HG02884 (cell line): Measurements from ENCODE around the gene LRP8.

ENCODE experiments used
- ATAC-seq: cut with Tn5 transposase; IDR thresholded peaks from one replicate; pipeline ENCODE4 v1.9.1; 2021; ENCODE audit warnings: mild to moderate bottlenecking, moderate library complexity; ENCODE audit not compliant: unreplicated experiment

The LRP8 gene

DNA sequence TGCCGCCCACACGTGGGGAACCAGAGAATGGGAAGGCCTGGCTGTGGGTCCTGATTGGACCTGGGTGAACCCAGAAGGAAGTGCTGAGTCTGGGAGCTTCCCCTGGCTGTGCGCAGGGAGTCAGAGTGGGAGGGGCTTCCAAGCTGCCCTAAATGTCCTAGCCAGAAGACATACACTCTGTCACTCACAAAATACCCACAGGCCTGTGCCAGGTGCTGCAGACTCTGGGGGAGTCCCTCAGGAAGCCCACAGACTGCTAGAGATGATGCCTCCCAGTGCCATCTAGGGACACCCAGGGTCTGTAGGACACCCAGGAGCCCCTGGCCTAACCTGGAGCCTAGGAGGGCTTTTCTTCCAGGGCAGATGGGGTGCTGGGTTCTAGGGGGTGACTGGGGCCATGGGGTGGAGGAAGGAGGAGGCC lies 33.7 kb upstream of the LRP8 start:
- no peak for ATAC-seq

DNA sequence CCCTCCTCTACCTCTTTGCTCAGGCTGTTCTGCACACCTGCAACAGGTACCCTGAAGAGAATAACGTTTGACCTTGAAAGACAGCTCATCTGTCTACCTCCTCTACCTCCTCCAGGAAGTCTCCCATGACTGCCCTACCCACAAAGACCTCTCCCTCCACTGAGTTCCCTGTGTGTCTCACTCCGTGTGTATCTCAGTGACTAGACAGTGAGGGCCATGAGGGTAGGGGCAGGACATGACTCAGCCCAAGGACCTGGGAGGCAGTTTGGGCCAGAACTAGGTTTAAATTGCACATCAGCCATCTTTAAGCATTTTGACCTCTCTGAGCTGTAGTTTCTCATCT lies 32.0 kb upstream of the LRP8 start:
- no peak for ATAC-seq

DNA sequence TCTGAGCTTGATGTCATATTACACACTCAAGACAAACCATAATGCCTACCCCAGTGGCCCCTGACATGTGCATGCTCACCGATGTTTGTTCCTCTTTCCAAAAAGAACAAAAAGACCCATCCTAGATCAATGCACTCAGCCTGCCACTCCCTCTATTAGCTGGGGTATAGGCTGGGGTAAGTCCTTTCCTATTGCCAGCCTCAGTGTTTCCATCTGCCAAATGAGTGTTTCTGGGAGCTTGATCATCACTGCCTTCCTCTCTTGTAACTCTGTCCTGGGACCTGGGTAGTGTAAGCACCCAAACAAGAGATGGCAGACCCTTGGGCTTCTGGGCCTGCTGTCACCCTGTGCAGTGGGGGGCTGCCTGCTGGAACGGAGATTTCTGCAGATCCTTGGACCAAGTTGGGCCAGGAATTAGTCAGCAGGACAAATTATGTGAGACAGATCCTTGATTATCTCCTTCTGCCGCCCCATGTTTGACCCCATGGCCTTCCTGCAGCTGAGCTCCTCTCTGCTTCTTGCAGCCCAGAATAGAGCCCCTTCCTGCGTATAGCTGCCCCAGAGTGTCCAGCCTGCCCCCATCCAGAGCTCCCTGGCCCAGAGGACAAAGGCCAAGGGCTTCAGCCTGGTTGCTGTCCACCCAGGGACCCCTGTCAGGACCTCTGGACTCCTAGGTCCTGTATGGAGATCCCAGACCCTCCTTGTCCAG lies 31.5 kb upstream of the LRP8 start:
- ATAC-seq = no peak

DNA sequence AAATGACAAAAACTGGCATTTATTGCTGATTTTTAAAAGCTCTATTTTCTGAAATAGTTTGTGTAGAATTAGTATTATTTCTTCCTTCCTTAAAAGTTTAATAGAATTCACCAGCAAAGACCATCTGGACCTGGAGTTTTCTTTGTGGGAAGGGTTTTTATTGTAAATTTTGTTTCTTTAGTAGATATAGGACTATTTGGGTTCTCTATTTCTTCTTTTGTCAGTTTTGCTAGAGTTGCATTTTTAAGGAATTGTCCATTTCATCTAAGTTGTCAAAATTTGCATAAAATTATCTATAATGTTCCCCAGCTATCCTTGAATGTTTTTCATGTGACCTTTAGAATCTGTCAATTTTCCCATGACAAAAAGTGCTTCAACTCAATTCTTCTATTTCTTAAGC lies 28.8 kb upstream of the LRP8 start:
- no peak for ATAC-seq

DNA sequence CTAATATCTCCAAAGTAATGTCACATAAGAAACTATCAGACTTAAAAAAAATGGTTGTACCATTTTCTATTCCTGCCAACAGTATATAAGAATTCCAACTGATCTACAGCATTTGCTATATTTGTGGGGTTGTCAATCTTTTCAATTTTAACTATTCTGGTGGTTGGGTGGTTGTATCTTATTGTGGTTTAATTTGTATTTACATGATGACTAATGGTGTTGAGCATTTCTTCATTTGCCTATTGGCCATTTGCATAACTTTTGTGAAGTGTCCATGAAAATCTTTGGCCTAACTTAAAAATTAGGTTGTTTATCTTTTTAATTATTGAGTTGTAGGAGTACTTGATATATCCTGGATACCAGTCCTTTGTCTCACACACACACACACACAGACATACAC lies 26.2 kb upstream of the LRP8 start:
- no peak for ATAC-seq

DNA sequence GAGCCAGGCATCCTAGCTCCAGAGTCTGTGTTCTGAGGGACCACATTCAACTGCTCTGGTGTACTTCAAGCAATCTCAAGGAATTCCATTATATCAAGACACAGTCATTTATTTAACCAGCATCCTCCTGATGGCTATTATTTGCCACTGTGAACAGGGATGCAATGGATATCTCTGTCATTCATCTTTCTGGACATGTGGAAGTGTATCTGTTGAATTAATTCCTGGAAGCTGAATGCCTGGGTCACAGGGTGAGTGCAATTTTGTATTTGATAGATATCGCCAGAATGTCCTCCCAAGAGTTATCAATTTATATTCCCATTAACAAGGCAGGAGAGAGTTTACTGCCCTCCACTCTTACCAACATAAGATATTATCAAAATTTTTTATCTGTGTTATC lies 24.7 kb upstream of the LRP8 start:
- no peak for ATAC-seq

DNA sequence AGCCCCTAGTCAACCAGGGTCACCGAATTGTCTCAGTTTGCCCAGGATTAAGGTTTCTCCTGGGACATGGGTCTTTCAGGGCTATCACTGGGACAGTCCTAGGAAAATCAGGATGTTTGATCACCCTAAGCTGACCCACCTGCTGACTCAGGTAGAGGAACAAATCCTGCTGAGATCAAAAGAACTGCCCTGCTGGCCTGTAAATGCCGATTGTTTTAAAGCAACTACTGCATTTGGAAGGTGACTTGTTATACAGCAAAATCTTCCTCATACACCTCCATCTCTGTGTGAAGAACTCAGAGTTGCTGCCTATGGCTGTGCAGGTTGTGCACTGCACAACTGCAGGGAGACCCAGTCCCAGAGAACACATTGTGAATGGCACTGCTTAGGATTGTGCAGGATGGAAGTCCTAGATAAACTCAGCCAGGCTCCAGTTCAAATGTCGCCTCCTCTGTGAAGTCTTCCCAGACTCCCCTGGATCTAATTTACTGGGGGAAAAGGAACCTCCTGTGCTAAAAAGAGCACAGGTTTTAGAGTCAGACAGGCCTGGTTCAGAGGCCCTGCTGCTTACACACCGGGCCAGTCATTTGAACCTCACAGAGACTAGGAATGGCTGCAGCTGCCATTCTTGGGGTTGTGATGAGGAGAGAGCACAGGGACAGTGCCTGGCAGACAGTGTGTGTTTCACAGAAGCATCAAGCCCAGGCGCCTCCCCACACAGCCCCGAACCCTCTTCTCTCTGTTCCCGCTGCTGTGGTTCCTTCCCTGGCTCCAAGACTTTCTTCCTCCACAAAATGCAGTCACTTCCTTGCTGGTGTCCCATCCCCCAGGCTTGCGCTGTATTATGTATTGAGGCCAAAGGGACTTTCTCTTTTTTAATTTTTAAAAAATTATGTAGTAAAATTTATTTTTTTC lies 23.2 kb upstream of the LRP8 start:
- no peak for ATAC-seq

DNA sequence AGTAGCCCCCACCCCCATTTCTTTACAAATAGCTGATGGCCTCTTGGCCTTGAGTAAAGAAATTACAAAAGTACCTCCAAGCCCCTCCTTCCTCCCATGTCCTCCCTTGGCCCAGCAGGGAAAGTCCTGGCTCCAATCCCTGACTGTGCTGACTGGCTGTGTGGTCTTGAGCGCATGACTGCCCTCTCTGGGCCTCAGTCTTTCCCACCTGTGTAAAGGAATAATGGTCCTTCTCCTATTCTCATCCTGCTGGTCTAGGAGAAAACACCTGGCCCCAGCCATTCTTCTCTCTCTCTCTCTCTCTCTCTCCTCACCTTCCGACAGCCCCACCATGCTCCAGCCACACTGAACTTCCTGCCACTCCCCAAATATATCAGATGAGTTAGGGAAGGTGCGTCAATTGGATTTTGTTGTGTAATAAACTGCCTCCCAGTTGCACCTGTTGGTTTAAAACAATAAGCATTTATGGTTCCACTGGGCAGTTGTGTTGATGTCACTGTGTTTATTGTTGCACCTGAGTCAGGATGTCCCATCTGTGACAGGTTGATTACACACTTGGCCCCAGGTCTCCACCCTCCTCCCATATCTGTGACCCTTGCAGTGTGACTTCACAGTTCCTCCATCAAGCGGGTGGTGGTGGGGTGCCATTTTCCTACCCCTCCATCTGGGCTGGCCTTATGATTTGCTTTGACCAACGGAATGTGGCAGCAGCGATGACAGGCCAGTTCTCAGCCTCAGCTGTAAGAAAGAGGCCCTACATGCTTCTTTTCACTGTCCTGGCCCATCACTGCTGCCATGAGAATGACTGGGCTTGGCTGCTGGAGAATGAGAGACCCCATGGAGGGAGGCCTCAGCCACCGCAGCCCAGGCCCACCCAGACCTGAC lies 22.3 kb upstream of the LRP8 start:
- ATAC-seq = no peak

DNA sequence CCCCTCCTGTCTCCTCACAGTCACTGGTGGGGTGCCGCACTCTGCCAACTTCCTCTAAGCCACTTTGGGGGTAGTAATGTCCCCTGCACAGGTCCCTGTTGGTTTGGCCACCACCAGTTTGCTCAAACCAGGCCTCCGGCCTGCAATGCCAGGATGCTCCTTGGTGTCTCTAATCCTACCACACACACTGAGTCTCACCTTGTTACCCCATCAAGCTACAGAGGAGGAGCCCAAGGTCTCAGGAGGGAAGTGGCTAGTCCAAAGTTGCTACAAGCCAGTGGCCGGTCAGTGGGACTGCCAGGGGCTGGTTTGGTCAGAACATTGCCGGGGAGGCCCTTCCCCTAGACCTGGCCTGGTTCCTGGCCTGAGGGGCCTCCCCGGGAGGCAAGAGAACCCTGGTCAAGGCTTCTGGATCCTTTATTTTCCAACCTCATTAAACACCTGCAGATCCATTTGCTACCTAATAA lies 21.5 kb upstream of the LRP8 start:
- no peak for ATAC-seq

DNA sequence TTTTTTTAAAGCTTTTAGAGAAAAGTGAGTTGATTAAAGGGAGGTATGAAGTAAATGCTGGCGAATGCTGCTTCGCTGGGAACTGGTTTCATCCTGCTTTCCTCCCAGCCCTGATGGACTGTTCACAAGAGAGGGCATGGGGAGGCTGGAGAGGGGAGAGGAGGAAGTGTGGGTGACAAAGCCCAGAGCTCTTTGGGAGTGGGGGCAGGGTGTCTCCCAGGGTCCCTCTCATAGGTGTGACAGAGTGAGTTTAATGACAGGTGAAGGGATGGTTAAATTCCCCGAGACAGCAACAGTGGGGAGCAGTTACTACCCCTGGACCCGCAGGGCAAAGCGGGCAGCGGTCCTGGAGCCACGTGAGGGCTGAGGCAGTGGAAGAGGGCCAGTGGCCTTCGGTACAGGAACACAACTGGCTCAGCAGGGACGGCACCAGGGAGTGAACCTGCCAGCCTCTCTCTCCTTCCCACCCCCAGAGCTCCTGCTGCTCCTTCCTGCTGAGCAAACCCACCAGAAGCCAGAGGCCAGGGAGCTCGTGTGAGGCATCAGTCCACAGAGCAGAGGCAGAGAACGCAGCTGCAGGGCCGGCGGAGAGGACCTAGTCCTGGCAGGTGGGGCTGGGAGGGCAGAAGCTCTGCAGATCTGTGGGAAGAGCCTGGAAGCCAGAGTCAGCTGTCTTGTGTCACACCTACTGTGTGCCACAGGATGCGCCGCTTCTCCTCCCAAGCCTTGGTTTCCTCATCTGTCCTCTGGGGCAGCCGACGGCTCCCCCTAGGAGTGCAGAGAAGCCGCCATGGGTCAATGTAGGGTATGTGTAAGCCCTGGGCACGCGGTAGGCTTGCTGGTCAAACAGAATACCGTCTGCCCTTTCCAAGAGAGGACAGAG lies 20.9 kb upstream of the LRP8 start:
- no peak for ATAC-seq

DNA sequence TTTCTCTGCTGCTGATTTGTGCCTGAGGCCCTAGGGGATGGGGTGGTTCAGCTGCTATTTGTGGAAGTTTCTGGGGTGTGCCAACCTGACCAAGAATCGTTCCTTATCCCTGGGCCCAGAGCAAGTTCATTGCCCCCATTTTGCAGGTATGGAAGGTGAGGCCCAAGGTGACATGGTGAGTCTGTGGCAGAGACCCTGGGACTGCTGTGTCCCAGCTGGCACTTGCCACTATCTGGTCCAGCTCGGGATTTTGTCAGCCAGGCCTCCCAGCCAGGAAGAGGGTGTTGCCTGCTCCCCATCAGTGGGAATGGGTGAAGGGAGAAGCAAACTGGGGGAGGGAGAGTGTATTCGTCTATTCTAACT lies 18.9 kb upstream of the LRP8 start:
- no peak for ATAC-seq

DNA sequence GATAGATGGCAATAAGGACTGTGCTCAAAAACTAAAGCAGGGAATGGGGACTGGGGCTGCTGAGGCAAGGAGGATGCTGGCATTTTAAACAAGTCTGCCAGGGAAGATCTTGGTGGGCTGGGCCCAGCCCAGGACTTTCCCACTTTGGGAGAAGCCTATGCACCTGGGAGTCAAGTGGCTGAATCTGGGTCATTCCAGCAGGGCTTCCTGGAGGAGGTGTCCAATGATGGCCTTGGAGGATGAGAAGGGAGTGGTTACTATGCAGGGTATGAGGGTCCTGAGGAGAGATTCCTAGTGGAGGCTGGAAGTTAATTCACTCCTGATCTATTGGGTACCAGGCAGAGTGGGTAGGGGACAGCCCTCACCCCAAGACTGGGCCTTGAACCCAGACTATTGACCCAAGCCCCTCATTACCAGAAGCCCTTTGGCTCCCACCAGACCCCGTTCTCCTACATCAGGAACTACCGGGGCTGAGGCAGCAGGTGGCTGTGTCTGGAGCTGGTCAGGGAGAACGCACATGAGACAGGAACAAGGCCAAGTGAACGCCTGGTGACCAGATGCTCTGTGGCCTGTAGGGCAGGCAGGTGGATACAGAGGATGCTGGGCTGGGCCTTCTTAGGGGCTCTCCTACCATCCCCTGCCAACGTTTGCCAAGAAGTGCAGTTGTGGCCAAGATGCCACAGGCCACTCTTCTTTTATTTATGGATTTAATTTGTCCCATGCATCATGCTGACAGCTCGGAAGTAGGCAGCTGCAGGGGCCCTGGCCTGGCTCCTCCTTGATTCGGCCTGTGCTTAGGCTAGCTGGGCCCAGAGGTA lies 18.3 kb upstream of the LRP8 start:
- ATAC-seq = no peak

DNA sequence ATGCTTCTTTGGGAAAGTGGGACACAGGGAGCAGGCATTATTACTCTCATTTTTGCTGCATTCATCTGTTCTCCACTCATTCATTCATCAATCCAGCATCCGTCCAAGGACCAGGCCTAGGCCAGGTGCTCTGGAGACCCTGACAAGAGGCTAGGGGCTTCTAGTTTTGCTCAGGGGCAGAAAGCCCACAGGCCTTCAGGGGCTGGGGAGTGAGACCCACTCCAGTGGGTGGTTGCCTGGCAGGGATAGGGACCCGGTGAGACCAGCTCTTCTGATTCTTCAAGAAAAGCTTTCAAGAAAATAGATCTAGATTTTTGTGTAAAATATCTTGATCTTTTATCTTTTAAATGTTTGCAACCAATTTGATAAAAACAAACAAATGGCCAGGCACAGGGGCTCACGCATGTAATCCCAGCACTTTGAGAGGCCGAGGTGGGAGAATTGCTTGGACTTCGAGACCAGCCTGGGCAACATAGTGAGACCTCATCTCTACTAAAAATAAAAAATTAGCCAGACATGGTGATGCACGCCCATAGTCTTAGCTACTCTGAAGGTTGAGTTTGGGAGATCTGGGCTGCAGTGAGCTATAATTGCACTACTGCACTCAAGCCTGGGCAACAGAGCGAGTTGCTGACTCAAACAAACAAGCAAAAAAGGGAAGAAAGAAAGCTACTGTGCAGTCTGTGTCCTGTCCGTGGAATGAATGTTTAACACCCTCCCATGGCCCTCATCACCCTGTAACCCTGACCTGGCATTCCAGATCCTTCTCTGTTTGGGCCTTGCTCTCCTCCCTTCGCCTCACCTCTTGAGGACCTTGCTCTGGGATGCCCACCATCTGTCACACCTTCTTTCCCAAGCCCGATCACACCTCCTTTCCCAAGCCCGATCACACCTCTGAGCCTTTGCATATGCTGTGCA lies 17.3 kb upstream of the LRP8 start:
- peak; percentile 95 for ATAC-seq

DNA sequence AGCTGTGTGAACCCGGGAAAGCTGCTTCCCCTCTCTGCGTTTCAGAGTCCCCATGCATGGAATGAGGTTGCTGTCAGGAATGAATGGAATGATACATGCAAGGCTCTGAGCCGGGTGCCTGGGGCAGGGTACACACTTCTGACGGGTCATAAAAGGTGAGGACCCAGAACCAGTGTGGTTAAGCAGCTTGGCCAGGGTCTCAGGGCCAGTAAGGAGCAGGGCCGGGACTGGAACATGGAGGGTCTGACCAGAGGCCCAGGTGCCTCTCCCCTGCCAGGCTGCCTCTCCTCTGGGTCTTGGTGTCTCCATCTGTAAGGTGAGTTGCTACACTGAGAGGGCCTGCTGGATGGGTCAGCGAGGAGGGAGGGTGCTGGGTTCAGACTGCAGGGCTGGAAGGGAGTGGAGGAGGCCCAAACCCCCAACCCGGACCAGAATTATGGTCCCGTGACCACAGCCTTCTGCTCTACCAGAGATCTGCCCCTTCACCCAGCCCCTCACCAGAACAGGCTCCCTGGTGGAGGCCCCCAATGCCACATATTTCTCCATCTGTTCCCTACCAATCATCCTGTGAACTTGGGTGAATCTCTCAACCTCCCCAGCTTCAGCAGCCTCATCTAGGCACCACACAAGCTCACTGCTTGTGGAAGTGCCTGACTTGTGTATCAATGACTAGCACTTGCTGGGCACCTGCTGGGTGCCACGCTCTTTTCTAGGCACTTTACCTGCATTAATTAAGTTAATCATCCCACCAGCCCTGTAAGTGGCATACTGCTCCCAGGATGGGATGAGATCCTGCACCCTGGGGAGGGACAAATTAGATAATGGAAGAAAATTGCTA lies 16.2 kb upstream of the LRP8 start:
- no peak for ATAC-seq

DNA sequence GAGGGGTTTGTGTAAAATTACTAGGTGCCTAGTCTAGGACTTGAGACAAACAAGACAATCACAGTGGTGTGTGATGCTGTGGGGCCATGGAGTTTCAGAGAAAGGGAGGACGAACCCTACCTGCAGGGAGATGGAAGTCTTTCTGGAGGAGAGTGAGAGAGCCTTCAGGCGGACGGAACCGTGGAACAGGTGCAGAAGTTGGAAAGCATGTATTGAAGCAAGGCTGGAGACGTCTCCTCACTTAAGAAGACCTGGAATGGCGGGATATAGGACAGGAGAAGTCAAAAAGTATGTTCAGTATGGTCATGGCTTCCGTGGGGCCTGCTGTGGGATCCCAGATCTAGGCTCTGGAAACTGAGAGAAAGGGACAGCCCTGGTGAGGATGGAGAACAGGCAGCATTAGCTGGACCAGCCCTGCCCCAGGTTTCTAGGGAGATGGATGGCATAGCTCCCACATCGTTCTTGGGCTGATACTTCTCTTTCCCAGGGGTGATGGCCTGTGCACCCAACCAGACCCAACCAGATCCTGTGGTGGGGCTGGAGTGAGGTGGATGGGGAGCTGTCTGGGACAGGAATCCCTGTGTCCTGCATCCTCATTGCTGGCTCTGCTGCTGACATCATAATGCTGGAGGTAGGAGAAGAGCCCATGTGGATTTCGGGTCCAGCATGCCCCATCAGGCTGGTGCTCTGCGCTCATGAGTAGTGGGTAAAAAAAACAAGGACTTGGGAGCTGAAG lies 15.0 kb upstream of the LRP8 start:
- ATAC-seq = no peak

DNA sequence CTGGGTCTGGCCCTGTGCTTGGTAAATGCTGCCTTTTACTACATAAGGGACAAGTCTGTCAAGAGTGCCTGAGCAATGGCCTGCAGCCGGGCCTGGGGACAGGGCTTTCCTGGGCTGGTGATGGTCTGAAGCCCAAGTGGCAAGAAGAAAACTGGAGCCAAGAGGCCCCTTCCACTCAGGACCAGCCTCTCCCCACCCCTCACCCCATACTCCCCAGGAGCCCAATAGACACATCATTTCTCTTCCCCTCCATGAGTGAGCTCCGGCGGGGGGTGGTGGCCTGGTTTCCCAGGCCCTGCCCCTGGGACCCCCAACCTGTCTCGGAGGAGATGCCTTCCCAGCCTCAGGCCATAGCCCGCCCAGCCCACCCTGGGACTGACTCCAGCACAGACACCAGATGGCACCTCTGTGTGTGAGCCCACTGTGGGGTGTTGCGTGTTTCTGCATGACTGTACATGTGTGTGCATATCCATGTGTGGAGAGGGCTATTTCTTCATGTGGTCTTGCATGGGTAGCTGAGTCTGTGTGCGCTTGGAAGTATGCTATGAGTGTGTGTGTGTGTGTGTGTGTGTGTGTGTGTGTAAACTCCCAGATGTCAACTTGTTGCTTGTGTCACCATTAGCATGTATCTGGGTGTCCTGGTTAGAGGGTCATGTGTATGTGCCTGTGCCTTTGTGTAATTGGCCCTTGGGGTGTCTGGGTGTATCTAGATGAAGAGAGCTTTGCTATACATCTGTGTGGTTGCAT lies 14.3 kb upstream of the LRP8 start:
- no peak for ATAC-seq
